ENCODE data around the gene PTPRG.

DNA sequence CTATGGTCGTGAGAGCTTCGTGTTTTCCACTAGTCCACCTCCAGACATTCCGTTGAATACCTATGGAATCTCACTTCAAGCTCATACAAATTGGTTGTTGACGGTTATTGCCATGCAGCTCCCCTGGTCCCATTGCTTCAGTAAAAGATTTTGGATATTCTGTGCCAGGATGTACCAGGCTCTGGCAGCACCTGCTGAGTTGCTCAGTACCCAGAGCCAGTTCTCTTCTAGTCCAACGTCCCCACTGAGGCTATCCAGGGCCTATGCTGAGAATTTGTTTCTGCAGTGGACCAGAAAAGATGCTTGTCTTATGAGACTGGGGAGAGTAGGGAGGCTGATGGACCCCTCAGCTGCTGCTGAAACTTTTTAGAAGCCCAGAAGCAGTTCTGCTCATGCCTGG lies 533.1 kb downstream of the PTPRG start:
- no peak for TF ChIP-seq YY1 (IDR thresholded peaks at IDR 0.05; ENCODE audit: low read depth)
- TF ChIP-seq, protein P1, sequence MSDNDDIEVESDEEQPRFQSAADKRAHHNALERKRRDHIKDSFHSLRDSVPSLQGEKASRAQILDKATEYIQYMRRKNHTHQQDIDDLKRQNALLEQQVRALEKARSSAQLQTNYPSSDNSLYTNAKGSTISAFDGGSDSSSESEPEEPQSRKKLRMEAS (IDR thresholded peaks at IDR 0.05) = no peak
- TF ChIP-seq, protein P2, sequence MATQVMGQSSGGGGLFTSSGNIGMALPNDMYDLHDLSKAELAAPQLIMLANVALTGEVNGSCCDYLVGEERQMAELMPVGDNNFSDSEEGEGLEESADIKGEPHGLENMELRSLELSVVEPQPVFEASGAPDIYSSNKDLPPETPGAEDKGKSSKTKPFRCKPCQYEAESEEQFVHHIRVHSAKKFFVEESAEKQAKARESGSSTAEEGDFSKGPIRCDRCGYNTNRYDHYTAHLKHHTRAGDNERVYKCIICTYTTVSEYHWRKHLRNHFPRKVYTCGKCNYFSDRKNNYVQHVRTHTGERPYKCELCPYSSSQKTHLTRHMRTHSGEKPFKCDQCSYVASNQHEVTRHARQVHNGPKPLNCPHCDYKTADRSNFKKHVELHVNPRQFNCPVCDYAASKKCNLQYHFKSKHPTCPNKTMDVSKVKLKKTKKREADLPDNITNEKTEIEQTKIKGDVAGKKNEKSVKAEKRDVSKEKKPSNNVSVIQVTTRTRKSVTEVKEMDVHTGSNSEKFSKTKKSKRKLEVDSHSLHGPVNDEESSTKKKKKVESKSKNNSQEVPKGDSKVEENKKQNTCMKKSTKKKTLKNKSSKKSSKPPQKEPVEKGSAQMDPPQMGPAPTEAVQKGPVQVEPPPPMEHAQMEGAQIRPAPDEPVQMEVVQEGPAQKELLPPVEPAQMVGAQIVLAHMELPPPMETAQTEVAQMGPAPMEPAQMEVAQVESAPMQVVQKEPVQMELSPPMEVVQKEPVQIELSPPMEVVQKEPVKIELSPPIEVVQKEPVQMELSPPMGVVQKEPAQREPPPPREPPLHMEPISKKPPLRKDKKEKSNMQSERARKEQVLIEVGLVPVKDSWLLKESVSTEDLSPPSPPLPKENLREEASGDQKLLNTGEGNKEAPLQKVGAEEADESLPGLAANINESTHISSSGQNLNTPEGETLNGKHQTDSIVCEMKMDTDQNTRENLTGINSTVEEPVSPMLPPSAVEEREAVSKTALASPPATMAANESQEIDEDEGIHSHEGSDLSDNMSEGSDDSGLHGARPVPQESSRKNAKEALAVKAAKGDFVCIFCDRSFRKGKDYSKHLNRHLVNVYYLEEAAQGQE (IDR thresholded peaks at IDR 0.05; ENCODE audit: low read depth) = no peak
